ENCODE data around the gene LOXL1.
A peak's percentile ranks its signal among the peaks of the same experiment; 100 is the strongest.
"Not testable (repeated sequence)": the region's sequence is repeated elsewhere in the genome, so short reads cannot be mapped to it uniquely, and the experiment has no call there.

Gene LOXL1

DNA sequence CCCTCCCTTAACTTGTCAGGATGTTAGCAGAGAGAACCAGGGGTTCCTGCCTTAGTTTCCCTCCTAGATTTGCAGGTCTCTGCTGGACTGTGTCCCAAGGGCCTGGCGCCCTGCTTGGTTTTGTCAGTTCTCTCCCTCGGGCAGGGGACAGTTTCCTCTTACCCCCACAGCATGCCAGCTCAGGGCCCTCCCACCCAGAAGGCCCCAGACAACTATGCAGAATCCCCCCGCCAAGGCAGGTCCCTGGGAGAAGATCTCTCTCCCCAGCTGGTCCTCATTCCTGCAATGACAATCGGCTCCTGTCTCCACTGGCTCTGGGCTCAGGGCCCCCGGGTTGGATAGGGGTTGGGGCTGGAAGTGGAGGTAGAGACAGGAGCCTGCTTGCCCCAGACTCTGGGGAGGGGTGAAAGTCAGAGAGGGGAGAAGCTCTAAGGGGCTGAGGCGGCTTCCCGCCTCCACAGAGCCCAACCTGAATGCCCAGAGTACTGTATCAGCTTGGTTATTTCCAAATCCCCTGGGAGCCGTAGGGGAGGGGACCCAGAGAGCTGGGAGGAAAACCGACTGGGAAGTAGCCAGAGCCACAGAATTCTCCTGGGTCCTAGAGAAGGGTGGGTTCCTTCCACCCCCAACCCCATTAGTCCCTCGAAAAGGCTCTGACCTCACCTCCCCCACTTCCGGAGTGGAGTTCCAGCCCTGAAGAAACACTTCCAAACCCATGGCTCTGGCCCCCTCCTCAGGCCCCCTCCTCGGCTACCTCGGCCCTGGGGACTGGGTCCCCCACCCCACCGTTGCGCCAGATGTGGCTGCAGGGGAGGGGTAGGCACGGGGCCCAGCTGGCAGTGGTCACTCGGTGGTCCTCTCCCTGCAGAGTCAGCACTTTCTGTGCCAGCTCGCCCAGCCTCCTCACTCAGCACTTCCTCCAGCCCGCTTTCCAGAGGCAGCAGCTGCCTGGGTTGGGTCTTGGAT, 3.8 kb upstream of the LOXL1 start:
- no peak for DNase-seq (ENCODE audit: low read depth)

DNA sequence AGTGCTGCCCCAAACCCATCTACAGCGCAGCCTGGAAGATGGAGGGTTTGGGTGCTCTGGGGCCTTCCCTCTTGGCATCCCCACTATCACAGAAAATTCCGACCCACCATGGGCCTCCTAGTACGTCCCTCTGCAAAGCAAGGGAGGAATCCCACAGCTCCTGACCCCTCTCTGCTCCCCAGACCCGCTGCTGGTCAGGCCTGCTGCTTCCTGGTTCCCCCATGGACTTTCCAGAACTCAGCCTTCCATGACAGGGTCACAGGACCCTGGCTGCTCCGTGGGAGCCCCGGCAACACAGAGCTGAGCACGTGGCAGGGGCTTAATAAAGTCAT, 3.1 kb upstream of the LOXL1 start:
- DNase-seq (ENCODE audit: low read depth): no peak

DNA sequence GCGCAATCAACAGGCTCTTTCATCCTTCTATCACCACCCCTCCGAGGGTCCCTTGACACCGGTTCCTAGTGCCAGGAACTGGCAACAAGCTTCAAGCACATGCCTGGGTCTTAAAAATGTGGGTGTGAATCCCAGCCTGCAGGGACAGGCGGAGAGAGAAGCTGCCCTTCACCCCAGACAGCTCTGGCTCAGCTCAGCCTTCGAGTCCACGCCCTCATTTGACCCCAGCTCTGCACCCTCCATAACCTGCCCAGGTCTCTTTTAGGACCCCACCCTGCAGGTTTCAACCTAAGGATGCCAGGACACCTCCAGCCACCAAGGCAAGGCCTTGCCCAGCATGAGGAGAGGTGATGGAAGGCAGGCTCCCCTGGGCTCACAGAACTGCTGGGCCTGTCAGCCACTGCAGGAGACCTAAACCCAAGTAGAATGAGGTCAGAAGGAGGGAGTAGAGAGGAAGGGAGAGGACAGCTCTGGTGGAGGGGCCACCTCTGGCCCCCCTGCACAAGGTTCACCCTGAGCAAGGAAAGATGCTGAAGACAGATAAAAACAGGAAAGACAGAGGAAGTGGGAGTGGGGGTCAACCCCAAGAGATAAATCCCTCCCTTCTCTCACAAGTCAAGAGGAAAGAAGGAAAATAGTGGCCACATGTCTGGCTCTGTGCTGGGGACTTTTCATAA, 2.6 kb upstream of the LOXL1 start:
- DNase-seq (ENCODE audit: low read depth): no peak

DNA sequence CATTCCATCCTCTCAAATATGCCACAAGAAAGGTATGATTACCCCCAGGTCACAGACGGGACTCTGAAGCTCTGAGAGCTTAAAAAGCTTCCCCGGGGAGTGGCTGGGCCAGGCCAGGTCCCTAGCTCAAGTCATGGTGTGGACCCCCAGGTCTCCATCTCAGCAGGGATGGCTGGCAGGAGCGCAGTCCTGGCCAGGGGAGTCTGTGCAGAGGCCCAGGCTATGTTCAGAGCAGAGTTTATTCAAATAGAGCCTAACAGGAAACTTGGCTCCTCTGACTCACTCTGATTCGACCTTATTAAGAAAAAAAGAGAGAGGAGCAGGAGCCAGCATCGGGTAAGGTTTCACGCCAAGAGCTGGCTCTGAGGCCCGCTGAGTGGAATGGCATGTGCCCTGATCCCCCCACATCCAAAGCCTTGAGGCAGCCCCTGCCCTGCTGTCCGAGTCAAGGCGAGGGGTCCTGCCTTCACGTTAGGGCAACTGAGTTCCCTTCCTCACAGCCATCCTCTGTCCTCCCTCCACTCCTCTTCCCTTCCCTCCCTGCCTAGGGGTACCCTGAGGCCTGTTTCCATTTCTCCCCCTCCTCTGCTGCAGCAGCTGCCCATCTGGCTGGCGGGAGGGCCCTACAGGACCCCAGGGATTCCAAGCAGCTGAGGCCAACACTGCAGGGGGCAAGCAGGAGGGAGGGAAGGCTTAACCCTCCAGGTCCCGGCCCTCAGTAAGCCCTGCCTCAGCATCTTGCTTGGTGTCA, 1.9 kb upstream of the LOXL1 start:
- DNase-seq (ENCODE audit: low read depth): peak; percentile 5

- DNase-seq (ENCODE audit: low read depth): no peak
These were observed 429 bp upstream of the LOXL1 start for GRCh38 chr15:73925848-73926218.

- DNase-seq (ENCODE audit: low read depth): no peak
These were observed 777 bp downstream of the LOXL1 start for GRCh38 chr15:73927003-73927475.

DNA sequence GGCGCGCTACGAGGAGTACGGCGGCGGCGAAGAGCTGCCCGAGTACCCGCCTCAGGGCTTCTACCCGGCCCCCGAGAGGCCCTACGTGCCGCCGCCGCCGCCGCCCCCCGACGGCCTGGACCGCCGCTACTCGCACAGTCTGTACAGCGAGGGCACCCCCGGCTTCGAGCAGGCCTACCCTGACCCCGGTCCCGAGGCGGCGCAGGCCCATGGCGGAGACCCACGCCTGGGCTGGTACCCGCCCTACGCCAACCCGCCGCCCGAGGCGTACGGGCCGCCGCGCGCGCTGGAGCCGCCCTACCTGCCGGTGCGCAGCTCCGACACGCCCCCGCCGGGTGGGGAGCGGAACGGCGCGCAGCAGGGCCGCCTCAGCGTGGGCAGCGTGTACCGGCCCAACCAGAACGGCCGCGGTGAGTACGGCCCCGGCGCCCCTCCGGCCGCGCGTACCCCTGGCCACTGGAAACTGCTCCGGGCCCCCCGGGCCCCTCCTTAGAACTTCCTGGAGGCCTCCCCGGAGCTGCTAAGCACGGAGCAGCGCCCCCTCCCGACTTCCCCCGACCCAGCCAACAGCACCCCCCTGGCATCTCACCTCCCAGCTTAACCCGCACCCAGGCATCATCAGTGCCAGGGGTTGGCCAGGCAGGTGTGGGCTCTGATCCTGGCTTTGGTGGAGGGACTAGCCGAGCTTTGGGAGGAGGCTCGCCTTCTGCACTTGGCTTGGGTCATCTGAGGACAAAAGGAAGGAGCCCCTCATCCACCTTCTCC, 1.4 kb downstream of the LOXL1 start:
- DNase-seq (ENCODE audit: low read depth): peak; percentile 59

- DNase-seq (ENCODE audit: low read depth): no peak
These were observed 1.9 kb downstream of the LOXL1 start for GRCh38 chr15:73928241-73928579.

DNA sequence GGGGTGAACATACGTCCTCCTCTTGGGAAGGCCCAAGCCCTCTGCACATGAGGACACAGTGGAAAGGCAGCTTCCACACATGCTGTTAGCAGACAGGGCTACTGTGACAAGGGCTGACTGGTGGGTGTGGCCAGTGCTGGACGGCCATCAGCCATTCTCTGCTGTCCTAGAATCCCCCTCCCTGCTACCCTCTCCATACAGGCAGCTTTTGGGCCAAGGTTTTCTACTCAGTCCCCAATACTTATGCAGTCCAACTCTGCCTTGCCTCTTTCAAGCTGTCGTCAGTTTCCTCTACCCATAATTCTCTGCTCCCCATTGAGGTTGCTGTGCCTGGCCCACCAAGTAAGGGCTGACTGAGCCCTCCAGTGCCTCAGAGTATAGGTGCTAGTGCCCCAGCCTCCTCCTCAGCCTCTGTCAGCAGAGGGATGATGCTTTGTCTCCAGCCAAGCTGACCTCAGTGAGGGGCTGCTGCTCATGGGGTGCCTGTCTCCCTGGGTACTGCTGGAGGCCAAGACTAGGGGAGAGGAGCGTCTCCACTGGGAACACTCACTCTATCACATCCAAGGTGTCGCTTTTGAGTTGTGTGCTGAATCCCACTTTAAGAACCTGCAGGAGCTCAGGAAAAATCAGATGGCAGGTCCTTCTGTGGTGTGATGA, 2.8 kb downstream of the LOXL1 start:
- no peak for DNase-seq (ENCODE audit: low read depth)

- no peak for DNase-seq (ENCODE audit: low read depth)
These were observed 4.1 kb downstream of the LOXL1 start for GRCh38 chr15:73930371-73930770.

GRCh38 chr15:73930790-73931281, 4.6 kb downstream of the LOXL1 start:
- DNase-seq (ENCODE audit: low read depth): no peak

GRCh38 chr15:73931441-73931840, 5.2 kb downstream of the LOXL1 start:
- no peak for DNase-seq (ENCODE audit: low read depth)

DNA sequence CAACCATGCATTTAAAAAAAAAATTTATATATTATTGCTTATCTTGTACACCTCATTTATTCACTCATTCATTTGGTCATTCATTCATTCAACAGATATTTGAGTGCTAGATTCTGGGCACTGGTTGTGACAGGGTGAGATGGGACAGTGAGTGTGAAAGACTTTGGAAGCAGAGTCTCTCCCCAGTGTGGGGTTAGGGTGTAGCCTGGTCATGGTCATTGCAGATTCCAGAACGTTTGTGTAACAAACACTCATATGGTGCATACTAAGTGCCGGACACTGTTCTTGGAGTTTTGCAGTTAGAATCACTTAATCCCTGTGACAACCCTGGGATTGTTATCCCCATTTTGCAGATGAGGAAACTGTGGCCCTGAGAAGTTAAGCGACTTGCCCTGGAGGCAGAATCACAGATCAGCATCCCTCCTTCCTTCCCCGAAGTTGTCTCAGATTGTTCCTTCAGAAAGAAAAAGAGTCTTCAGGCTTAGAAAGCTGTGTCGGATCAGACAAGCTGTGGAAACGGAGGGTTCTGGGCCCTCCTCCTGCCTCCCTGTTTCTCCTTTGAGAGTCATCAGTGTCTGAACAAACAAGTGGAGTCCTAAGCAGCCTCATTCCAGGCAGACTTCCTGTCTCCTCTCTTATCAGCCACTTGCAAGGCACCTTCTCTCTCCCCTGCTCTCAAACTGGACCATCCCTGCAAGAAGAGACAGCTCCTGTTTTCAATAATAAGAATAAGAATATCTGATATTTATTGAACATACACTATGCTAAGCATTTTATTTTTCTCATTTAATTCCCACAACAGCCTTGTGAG, 6.3 kb downstream of the LOXL1 start:
- no peak for DNase-seq (ENCODE audit: low read depth)

- no peak for DNase-seq (ENCODE audit: low read depth)
These were observed 8.0 kb downstream of the LOXL1 start for GRCh38 chr15:73934281-73934680.

GRCh38 chr15:73935547-73935946, 9.3 kb downstream of the LOXL1 start:
- DNase-seq (ENCODE audit: low read depth): no peak

DNA sequence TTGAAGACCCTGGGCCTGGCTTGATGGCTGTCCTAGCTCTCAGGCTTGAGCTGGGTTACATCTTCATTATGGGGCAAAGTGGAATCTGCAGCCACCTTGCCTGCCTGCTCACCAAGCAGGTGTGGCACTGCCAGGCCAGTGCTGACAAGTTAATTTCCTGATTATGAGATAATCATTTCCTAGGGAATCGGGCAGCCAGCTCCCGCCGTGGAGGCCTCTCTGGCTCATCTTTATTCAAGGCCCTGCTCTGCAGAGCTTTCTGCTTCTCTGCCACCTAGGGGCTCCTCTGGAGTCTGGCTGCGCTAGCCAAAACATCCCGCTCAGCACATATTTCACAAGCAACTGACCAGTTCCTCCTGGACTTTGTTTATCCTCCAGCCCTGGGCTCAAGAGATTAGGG, 9.9 kb downstream of the LOXL1 start:
- DNase-seq (ENCODE audit: low read depth): no peak

GRCh38 chr15:73936588-73937290, 10.5 kb downstream of the LOXL1 start:
- DNase-seq (ENCODE audit: low read depth): no peak

DNA sequence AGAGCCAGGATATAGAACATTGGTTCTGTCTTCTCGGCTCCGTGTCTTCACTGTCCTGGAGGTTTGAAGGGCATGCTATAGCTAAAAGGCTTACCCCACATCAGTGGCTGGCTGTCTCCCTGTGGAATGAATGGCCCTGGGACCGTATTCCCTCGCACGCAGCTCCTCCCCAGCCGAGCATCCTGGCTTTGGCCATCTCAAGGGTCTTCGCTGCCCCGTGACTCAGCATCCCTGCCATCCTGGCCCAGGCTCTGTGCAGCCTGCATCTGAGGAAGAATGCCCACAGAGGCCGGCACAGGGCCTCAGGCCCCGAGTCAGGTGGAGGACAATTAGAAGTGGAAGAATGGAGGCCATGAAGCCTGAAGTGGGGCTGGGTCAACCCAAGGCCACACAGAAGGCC, 11.0 kb downstream of the LOXL1 start:
- DNase-seq (ENCODE audit: low read depth): no peak

DNA sequence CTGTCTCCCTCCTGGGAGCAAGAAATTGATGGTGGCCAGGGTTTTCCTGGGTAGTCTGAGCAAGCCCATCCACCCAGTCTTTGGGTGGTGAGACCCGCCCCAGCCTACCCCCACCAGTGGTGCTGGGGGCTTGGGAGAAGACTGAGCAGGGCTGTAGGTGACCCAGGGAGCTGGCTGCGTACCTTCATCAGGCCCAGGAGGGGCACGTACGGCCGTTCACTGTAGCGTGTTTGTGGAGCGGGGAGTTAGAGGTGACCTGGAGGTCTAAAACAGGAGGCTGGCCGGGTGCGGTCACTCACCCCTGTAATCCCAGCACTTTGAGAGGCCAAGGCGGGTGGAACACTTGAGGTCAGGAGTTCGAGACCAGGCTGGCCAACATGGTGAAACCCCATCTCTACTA, 11.5 kb downstream of the LOXL1 start:
- no peak for DNase-seq (ENCODE audit: low read depth)

GRCh38 chr15:73938516-73938915, 12.3 kb downstream of the LOXL1 start:
- DNase-seq (ENCODE audit: low read depth): not testable (repeated sequence)
